Measurements from ENCODE around the gene DCC. TPM values are rescaled to one million over a fixed set of nuclear protein-coding genes. Genes with fewer than 3 reads are reported as not detected.
A peak's percentile ranks its signal among the peaks of the same experiment; 100 is the strongest.

Gene DCC
- polyA plus RNA-seq, 1 experiment: 0.67 TPM

DNA sequence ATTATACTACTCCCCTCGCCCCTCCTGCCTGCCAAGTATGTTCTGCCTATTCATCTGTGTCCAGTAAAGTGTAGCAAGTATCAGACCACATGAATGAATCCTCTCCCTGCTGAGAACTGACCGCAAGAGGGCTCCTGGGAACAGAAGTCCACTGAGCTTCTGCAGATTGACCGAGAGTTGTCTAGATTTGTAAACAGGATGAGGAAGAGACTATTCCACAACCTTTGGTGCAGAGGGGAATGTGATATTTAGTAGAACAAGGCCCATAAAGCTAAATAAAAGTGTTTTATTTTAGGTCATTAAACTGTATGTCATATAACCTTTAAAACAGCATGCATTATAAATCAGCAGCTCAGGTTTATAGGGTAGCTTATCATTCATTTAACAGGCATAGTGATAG, 377.0 kb downstream of the DCC start:
- ChIA-PET POLR2A (no interaction called here), CTCF (interaction anchor here (0.7 to 1.6 kb wide), 5 partner anchors 10 to 1606 kb away, joined by 3 to 11 read pairs (median 4); no protein-coding TSS in a partner anchor)
- TF ChIP-seq, protein P1, sequence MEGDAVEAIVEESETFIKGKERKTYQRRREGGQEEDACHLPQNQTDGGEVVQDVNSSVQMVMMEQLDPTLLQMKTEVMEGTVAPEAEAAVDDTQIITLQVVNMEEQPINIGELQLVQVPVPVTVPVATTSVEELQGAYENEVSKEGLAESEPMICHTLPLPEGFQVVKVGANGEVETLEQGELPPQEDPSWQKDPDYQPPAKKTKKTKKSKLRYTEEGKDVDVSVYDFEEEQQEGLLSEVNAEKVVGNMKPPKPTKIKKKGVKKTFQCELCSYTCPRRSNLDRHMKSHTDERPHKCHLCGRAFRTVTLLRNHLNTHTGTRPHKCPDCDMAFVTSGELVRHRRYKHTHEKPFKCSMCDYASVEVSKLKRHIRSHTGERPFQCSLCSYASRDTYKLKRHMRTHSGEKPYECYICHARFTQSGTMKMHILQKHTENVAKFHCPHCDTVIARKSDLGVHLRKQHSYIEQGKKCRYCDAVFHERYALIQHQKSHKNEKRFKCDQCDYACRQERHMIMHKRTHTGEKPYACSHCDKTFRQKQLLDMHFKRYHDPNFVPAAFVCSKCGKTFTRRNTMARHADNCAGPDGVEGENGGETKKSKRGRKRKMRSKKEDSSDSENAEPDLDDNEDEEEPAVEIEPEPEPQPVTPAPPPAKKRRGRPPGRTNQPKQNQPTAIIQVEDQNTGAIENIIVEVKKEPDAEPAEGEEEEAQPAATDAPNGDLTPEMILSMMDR (IDR thresholded peaks at IDR 0.05; ENCODE audit: low read depth, low read length): peak; percentile 44
- H3K9me3 ChIP-seq (ENCODE audit: control insufficient read depth, insufficient read depth, low read length): no peaks in the 10 kb centered on the region
- DNase-seq (ENCODE audit: low read depth, low spot score): no peak
- H3K27me3 ChIP-seq (ENCODE audit: control insufficient read depth, insufficient read depth, low read length): no peaks in the 10 kb centered on the region
- no peak overlapping the region for H3K27ac ChIP-seq (ENCODE audit: low read depth, low read length)
- H3K4me3 ChIP-seq (ENCODE audit: low read depth, low read length): no peak overlapping the region

DNA sequence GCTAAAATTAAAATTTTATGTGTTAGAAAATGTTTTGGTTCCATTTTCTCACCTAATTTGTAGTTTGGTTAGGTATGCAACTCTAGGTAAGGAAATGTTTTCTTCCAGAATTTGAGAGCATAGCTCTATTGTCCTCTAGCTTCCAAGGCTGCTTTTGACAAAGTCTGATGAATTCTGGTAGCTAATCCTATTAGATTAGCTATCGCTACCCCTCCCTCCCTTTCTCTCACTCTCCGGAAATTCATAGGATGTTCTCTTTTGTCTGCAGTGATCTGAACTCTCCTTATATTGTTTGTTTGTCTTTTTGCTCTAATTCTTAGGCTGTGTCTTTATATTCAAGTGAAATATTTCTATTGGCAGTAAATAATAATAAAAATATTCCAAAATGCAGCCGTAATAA, 382.9 kb downstream of the DCC start:
- H3K27ac ChIP-seq (ENCODE audit: low read depth, low read length): no peak overlapping the region
- no peaks in the 10 kb centered on the region for H3K9me3 ChIP-seq (ENCODE audit: control insufficient read depth, insufficient read depth, low read length)
- no peaks in the 10 kb centered on the region for H3K27me3 ChIP-seq (ENCODE audit: control insufficient read depth, insufficient read depth, low read length)
- DNase-seq (ENCODE audit: low read depth, low spot score): no peak
- ChIA-PET CTCF (no interaction called here), POLR2A (no interaction called here)
- TF ChIP-seq, protein P1 (IDR thresholded peaks at IDR 0.05; ENCODE audit: low read depth, low read length): no peak
- no peak overlapping the region for H3K4me3 ChIP-seq (ENCODE audit: low read depth, low read length)

DNA sequence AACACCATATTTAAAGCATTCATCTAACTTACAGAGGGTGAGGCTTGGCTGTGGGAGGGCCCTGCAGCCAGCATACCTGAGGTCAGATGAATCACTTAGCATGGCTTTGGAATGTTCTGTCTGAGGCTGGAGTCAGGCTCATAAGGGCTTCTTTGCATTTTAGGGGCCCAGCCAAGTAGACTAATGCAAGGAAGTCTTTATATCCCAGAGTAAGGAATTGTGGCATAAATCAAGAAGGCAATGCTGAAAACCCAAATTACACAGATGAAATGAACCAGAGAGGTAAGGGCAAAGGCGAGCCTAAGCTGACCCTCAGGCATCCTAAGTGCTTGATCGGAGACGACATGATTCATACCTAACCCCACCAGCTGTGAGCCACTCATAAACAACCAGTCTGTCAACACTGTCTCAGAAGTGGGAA, 383.6 kb downstream of the DCC start:
- TF ChIP-seq, protein P1 (IDR thresholded peaks at IDR 0.05; ENCODE audit: low read depth, low read length): no peak
- Histone ChIP-seq H3K27ac (ENCODE audit: low read depth, low read length) (no peak overlapping the region), H3K4me3 (ENCODE audit: low read depth, low read length) (no peak overlapping the region), H3K9me3 (ENCODE audit: control insufficient read depth, insufficient read depth, low read length) (no peaks in the 10 kb centered on the region), H3K27me3 (ENCODE audit: control insufficient read depth, insufficient read depth, low read length) (no peaks in the 10 kb centered on the region)
- ChIA-PET CTCF (no interaction called here), POLR2A (no interaction called here)
- no peak for DNase-seq (ENCODE audit: low read depth, low spot score)

DNA sequence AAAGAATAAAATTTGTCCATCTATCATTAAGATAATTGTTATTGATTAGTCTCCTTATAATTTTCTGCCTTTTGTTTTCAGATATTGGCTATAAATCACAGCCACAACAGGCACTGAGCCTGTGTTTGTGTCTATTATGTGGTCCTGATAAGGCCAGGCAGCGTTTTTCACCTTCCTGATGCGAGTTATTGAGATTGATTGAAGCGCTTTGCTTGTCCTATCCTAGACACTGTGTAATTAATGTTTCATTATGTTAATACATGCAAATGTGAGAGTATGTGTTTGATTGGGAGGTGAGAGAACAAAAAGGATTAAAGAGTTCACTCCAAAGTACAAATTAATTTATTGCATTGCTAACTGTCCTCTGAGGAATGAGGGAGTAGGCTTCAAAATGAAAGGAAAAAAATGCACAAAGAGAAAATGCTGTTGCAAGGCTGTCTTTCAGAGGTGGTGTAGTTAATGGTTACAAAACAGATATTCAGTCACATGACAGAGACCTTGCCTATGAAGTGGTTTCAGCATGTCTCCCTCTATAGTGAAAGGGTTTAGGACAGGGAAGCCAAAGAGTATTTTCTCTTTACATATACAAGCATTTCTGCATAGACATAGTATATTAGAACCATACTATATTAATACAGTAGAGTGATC, 391.1 kb downstream of the DCC start:
- Histone ChIP-seq H3K4me3 (ENCODE audit: low read depth, low read length) (no peak overlapping the region), H3K9me3 (ENCODE audit: control insufficient read depth, insufficient read depth, low read length) (no peaks in the 10 kb centered on the region), H3K27ac (ENCODE audit: low read depth, low read length) (no peak overlapping the region), H3K27me3 (ENCODE audit: control insufficient read depth, insufficient read depth, low read length) (no peaks in the 10 kb centered on the region)
- CTCF ChIA-PET: no interaction called here
- POLR2A ChIA-PET: no interaction called here
- DNase-seq (ENCODE audit: low read depth, low spot score): no peak
- TF ChIP-seq, protein P1 (IDR thresholded peaks at IDR 0.05; ENCODE audit: low read depth, low read length): no peak

DNA sequence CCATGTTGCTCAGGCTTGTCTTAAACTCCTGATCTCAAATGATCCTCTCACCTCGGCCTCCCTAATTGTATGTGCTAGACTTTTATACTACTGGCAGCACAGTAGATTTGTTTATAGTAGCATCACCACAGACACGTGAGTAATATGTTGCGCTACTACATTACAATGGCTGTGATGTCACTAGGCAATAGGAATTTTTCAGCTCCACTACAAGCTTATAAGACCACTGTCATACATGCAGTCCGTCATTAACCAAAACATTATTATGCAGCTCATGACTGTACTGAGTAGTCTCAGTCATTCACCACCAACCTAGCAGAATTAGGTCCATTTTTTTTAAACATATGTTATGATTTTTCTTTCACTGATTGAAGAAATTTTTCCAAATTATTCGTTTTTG, 398.9 kb downstream of the DCC start:
- TF ChIP-seq, protein P1 (IDR thresholded peaks at IDR 0.05; ENCODE audit: low read depth, low read length): no peak
- POLR2A ChIA-PET: no interaction called here
- CTCF ChIA-PET: no interaction called here

More for the DNA sequence above, 398.9 kb downstream of the DCC start:
- Histone ChIP-seq H3K27ac (ENCODE audit: low read depth, low read length) (no peak overlapping the region), H3K9me3 (ENCODE audit: control insufficient read depth, insufficient read depth, low read length) (no peaks in the 10 kb centered on the region), H3K4me3 (ENCODE audit: low read depth, low read length) (no peak overlapping the region), H3K27me3 (ENCODE audit: control insufficient read depth, insufficient read depth, low read length) (no peaks in the 10 kb centered on the region)
- no peak for DNase-seq (ENCODE audit: low read depth, low spot score)

Measured in AG04450 (cell line).